Adrenal gland (tissue), 12 donors: ENCODE data around the gene FAT1. TPM values are rescaled to one million over a fixed set of nuclear protein-coding genes. Genes with fewer than 3 reads are reported as not detected.

Experiments used
- DNase-seq, 7 donors: peaks; one replicate each; pipeline ENCODE4 v3.0.0-alpha.2; 2019 to 2020
- H3K27ac ChIP-seq, 5 donors: fragments of 200-600 bp; sonication (generic) in 4 of 5; 1 replicate in 3 of 5; 2 replicates in 2 of 5; pipeline versions ENCODE4 v1.5.1 to v1.8.0; 2016 to 2020; ENCODE audit warnings: mild to moderate bottlenecking in 1 of 5
- H3K27me3 ChIP-seq: fragments of 200-600 bp; 2 replicates; pipeline ENCODE4 v1.8.0; 2021
- H3K36me3 ChIP-seq, 2 donors: fragments of 200-600 bp; replicated peaks in 1 of 2; 1 replicate in 1 of 2; 2 replicates in 1 of 2; pipeline versions ENCODE4 v1.5.1 to v1.8.0; 2018 to 2022
- H3K4me1 ChIP-seq, 2 donors: fragments of 200-600 bp; replicated peaks in 1 of 2; 1 replicate in 1 of 2; 2 replicates in 1 of 2; pipeline versions ENCODE4 v1.5.1 to v1.8.0; 2018 to 2021
- H3K4me3 ChIP-seq, 4 donors: fragments of 200-600 bp; sonication (generic) in 3 of 4; one replicate each; pipeline ENCODE4 v1.5.1; 2016 to 2018
- H3K9me3 ChIP-seq, 3 donors: fragments of 200-600 bp; sonication (generic) in 1 of 3; replicated peaks in 1 of 3; 1 replicate in 2 of 3; 2 replicates in 1 of 3; pipeline versions ENCODE4 v1.5.1 to v1.8.0; 2016 to 2021
- CTCF ChIP-seq, 6 experiments: fragments of 450-650 bp in 4 of 6; fragments of 200-600 bp in 2 of 6; sonication (generic) in 1 of 6; IDR thresholded peaks; 1 replicate in 5 of 6; 2 replicates in 1 of 6; pipeline versions ENCODE4 v1.5.1 to v1.8.0; 2016 to 2021; ENCODE audit warnings: antibody characterized with exemption in 6 of 6, mild to moderate bottlenecking in 2 of 6, moderate library complexity in 1 of 6
- POLR2A ChIP-seq, 2 donors: fragments of 450-650 bp; IDR thresholded peaks; one replicate each; pipeline ENCODE4 v1.6.1; 2017; ENCODE audit warnings: antibody characterized with exemption in 2 of 2, mild to moderate bottlenecking in 2 of 2, moderate library complexity in 1 of 2
- WGBS, 4 donors: extraction: QIAGEN DNeasy Blood & Tissue Kit in 2 of 4; methylation state at CpG; one replicate each; pipeline versions ENCODE4 v1.1.5 to v1.1.7; 2013 to 2017; 5-methylcytosine and 5-hydroxymethylcytosine counted together
- intact Hi-C, 2 donors: fragments of 100-400 bp; cut with DNase I; formaldehyde crosslinking; loops; one replicate each; pipeline versions ENCODE4 v1.14.1 to v1.15.0; 2022 to 2023
- polyA plus RNA-seq, 3 donors: library from polyadenylated mRNA; stranded (reverse); fragments of 200-250 nt in 2 of 3; fragments of 350-450 nt in 1 of 3; fragmentation: Illumina TruSeq in 1 of 3; extraction: RNeasy Lipid Tissue Mini Kit (QIAGEN cat#74804) in 1 of 3; gene quantifications; one replicate each; pipeline ENCODE4 v1.2.3, GENCODE V29; 2013 to 2014
- total RNA-seq, 9 donors: library from RNA; depleted of rRNA in 4 of 9; stranded (reverse); fragments of >200 nt in 4 of 9; fragments of 120-200 nt in 1 of 9; fragmentation: NEBNext Ultra II Directional in 1 of 9; extraction: Animal tissue kit (Norgen Biotek cat#: 25700) in 1 of 9; gene quantifications; one replicate each; pipeline versions ENCODE4 v1.1.0 to v1.2.4, GENCODE V29; 2013 to 2023
- donor health status: healthy with polysubstance abuse.
- donor health status: Bipolar disorder and iron deficiency.
- donor health status: DM: yes; HTN: yes; CAD: no.
- donor health status: DM: no; HTN: no; CAD: no.
- donor health status: DM: no; HTN: no; CAD: no.
- donor health status: DM: yes; HTN: yes; CAD: no.

FAT1 gene
- total and polyA plus RNA-seq, 12 donors = 0.79 to 147 (median 6.3) TPM

DNA sequence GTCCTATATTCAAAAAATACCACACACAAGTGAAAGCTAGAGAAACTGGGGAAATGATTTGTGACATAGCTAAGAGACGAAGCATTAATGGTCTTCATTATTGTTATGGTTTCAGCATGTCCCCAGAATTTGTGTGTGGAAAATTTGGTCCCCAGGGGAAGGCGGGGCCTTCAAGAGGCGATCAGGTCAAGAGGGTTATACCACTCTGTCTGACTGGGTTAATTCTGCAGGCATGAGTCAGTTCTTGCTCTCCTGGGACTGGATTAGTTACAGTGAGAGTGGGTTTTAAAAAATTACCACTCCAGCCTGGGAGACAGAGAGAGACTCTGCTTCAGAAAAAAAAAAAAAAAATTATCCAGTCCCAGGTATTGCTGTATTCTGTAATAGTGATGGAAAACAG, 166.2 kb downstream of the FAT1 start:
- WGBS, 4 donors = 58 to 66% (median 64%) methylated on average over 3 of the region's 3 CpGs
- Histone ChIP-seq H3K4me1 (no peaks in the 10 kb centered on the region), H3K4me3 (no peak overlapping the region), H3K9me3 (no peaks in the 10 kb centered on the region), H3K27me3 (peaks cover 19% of the 10 kb centered on the region), H3K27ac (no peak overlapping the region), H3K36me3 (no peaks in the 10 kb centered on the region)
- TF ChIP-seq POLR2A (IDR thresholded peaks at IDR 0.05) = no peak
- TF ChIP-seq CTCF (IDR thresholded peaks at IDR 0.05) = no peak
- intact Hi-C loops = no loop called here
- DNase-seq = no peak

DNA sequence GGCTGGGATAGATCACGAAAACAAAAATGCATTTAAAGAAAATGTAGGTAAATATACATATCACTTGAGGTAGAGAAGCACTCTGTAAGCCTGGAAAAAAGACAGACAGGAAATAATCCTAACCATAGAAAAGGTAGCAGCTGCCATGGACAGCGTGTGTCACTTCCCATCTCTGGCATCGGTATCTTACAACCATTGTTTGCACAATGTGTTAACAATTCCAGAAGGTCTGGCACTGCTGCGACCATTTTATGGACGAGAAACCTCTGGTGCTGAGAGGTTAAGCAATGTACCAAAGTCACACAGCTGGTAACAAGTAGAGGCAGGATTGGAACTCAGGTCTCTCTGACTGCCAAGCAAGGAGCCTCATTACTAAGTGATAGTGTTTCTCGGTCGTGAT, 166.6 kb downstream of the FAT1 start:
- 51 to 75% (median 68%) methylated on average over 7 of the region's 7 CpGs for WGBS, 4 donors
- peaks cover 19% of the 10 kb centered on the region for H3K27me3 ChIP-seq
- no peaks in the 10 kb centered on the region for H3K9me3 ChIP-seq
- H3K4me3 ChIP-seq = no peak overlapping the region
- no peak overlapping the region for H3K27ac ChIP-seq
- no peaks in the 10 kb centered on the region for H3K4me1 ChIP-seq
- H3K36me3 ChIP-seq = no peaks in the 10 kb centered on the region
- no peak for DNase-seq
- intact Hi-C loops = no loop called here
- no peak for TF ChIP-seq CTCF (IDR thresholded peaks at IDR 0.05)
- TF ChIP-seq POLR2A (IDR thresholded peaks at IDR 0.05) = no peak

- no peaks in the 10 kb centered on the region for H3K4me1 ChIP-seq
- TF ChIP-seq CTCF (IDR thresholded peaks at IDR 0.05) (no peak), POLR2A (IDR thresholded peaks at IDR 0.05) (no peak)
- peaks cover 19% of the 10 kb centered on the region for H3K27me3 ChIP-seq
- intact Hi-C loops = no loop called here
- WGBS, 4 donors = 3 to 6% (median 5%) methylated on average over 22 to 91 of the region's 91 CpGs
- no peaks in the 10 kb centered on the region for H3K9me3 ChIP-seq
- no peak within 1 kb of the TSS for H3K27ac ChIP-seq
- no peaks in the 10 kb centered on the region for H3K36me3 ChIP-seq
- H3K4me3 ChIP-seq = no peak within 1 kb of the TSS
- DNase-seq = no peak
Measured at GRCh38 chr4:186554914-186555827, 168.5 kb downstream of the FAT1 start, which contains the start of gene MTNR1A. MTNR1A (minus strand) TSS chr4:186555567; CDS start chr4:186555365, 202 bp downstream.

GRCh38 chr4:186554539-186554913, 169.1 kb downstream of the FAT1 start:
- Histone ChIP-seq H3K4me1 (no peaks in the 10 kb centered on the region), H3K4me3 (no peak overlapping the region), H3K9me3 (no peaks in the 10 kb centered on the region), H3K36me3 (no peaks in the 10 kb centered on the region), H3K27me3 (peaks cover 19% of the 10 kb centered on the region), H3K27ac (no peak overlapping the region)
- 3 to 6% (median 4%) methylated on average over 12 of the region's 12 CpGs for WGBS, 4 donors
- intact Hi-C loops = no loop called here
- DNase-seq = no peak
- TF ChIP-seq CTCF (IDR thresholded peaks at IDR 0.05) = no peak
